Islet of Langerhans (tissue), 1 donor: ENCODE results near the gene BTBD9.
A peak's percentile ranks its signal among the peaks of the same experiment; 100 is the strongest.

ENCODE experiments used
- FAIRE-seq: peaks from one replicate; lab custom pipeline; 2011; peaks lifted over from hg19 to GRCh38; lab: Jason Lieb, UNC

The BTBD9 gene

DNA sequence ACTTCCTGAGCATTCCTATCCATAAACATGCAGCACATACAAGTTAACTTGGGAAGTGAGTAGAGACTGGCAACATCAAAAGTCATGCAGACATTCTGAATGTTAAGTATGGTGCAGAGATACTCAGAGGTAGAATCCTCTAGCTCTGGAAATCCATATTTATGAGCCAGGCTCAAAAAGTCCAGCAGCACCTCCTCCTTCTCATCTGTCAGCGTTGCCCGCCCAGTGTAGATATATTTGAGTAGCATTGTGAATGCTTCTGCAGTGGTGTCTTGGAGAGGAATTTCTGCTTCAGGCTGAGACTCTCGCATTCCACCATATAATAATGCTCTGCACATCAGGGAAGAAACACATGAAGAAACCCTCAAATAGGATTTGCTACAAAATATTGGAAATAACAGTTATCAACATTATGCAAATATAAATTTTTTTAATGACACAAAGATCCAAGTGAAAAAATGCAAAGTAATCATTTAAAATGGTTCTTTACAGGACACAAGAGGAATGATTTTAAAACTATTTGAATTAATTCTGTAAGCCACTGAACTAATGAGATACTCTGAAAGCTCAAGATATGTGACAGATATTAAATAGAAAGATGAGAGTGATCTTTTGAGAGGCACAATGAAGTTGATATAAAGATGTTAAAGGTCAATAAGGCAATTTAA, 45.6 kb downstream of the BTBD9 start:
- no peak for FAIRE-seq

GRCh38 chr6:38593409-38593808, 46.3 kb downstream of the BTBD9 start:
- no peak for FAIRE-seq

DNA sequence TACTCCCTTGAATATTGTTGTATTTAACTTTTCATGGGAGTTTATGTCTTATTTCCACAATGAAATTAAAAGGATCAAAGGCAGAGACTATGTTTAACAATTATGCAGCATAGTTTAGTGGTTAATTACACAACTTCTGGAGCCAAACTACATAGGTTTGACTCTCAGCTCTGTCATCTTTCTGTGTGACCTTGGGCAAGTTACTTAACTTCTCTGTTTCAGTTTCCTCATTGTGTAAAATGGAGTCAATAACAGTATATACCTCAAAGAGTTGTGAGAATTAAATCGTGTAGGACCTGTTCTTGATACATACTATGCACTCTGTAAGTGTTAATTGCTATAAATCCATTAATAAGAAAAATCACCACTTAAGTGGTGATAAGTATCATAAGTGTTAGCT, 48.3 kb downstream of the BTBD9 start:
- no peak for FAIRE-seq

- no peak for FAIRE-seq
Measured at GRCh38 chr6:38589367-38589720, 50.4 kb downstream of the BTBD9 start.

- no peak for FAIRE-seq
Measured at GRCh38 chr6:38588631-38589366, 50.9 kb downstream of the BTBD9 start.

DNA sequence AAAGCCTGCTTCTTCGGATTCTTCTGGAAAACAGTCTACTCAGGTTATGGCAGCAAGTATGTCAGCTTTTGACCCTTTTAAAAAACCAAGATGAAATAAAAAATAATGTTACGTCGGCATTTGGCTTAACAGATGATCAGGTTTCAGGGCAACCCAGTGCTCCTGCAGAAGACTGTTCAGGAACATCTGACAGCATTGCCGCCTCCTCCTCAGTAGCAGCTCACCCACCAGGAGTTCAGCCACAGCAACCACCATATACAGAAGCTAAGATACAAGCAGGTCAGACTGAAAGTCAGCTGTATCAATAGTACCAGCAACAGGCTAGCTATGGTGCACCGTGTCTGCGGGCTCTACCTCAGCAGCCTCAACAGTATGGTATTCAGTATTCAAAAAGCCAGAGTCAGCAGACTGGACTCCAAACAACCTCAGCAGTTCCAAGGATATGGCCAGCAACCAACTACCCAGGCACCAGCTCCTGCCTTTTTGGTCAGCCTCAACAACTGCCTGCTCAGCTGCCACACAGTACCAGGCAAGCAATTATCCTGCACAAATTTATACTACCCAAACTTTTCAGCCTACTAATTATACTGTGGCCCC, 51.9 kb downstream of the BTBD9 start:
- FAIRE-seq: no peak

- no peak for FAIRE-seq
Measured at GRCh38 chr6:38586992-38587391, 52.7 kb downstream of the BTBD9 start.

DNA sequence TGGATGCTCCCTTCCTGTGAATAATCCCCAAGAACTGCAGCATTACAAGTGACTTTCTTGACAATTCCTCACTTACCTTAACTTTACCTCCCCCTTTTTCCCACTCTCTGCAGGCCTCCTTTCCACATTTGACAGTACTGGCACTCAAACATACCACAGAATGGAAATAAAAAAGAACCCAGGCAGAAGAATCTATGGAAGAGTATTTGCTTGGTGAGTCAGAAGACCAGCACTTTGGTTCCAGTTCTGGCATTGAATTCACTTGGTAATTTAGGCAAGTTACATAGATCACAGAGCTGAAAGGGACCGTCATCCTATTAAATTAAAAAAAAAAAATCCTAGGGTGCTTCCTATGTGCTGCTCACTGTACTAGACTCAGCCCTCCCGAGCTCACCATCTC, 55.0 kb downstream of the BTBD9 start:
- no peak for FAIRE-seq

- no peak for FAIRE-seq
Measured at GRCh38 chr6:38583523-38583922, 56.2 kb downstream of the BTBD9 start.

GRCh38 chr6:38580030-38580429, 59.7 kb downstream of the BTBD9 start:
- no peak for FAIRE-seq

- FAIRE-seq: no peak
Measured at GRCh38 chr6:38579010-38579628, 60.6 kb downstream of the BTBD9 start.

DNA sequence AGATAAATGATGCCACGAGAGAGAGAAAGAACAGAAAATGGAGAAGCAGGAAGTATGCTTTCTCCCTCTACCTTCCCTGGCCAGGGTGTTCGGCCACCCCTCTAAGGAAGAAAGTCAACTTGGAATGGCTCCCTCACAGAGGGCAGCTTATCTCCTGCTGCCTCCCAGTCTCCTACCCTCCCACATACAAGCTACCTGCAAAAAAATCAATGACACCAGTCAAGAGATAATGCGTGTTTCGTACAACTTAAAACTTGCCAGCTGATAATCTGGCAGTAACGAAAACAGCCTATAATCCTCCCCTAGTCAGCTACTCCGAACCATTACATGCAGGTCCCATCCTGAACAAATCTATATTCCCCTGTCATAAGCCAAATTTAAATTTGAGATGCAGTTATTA, 61.7 kb downstream of the BTBD9 start:
- no peak for FAIRE-seq

GRCh38 chr6:38577492-38577891, 62.2 kb downstream of the BTBD9 start:
- FAIRE-seq: no peak

DNA sequence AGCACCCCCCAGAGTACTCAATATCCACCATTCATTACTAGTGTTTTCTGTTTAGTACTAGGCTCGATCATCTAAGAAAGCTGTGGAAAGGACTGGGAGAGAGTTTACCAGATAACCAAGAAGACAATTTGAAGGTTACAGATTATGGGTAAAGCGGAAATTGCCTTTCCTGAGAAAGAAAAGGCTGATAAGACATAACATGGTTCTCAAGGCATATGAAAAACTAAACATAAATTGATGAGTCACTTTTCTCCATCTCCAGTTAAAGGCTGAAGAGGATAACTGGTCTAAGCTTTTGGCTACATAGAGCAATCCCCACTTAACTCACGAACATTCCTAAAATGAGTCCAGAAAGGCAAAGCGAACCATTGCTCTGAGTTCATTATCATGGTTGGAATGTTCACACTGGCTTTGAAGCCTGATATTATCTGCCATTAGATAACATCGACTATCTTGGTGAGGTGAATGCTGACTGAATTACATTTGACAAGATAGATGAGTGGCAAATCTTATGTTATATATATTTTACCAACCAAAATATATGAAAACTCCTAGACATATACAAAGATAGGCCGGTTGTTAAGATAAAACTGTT, 65.8 kb downstream of the BTBD9 start:
- FAIRE-seq: no peak

GRCh38 chr6:38572186-38572813, 67.4 kb downstream of the BTBD9 start:
- FAIRE-seq: peak; percentile 80

GRCh38 chr6:38571721-38572120, 68.0 kb downstream of the BTBD9 start:
- FAIRE-seq: no peak

DNA sequence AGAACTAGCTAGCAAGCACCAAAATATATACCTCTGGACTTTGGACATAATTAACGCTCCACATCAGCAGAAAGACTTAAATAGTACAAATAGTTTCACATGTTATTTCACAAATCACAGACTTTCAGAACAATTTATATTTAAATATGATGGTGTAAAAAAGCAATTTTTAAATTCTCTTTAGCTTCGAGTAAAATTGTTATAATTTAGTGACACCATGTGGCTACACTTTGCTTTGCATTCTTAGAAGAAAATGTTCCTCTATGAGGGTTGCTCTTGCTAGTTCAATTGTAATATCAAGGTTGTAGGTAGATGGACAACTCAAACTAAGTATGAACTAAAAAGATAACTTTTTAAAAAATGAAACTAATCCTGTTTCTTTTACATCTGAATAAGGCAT, 69.0 kb downstream of the BTBD9 start:
- FAIRE-seq: peak; percentile 99

DNA sequence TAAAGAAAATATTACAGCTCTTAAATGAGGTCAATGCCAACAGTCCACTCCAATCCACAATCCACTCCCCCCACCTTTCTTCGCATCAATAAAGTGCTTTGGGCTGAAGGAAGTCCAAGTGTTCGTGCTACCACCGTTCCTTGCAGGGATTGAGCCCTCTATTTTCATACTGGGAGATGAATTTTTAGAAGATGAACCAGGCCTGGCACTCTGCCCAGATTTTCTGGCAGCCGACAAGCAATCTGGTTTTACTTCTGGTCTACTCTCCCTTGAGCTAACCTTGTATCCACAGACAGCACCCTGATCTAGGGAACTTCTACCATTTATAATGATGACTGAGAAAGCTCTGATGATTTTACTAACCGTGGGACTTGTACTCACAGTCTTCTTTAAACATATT, 72.3 kb downstream of the BTBD9 start:
- FAIRE-seq: peak; percentile 65

DNA sequence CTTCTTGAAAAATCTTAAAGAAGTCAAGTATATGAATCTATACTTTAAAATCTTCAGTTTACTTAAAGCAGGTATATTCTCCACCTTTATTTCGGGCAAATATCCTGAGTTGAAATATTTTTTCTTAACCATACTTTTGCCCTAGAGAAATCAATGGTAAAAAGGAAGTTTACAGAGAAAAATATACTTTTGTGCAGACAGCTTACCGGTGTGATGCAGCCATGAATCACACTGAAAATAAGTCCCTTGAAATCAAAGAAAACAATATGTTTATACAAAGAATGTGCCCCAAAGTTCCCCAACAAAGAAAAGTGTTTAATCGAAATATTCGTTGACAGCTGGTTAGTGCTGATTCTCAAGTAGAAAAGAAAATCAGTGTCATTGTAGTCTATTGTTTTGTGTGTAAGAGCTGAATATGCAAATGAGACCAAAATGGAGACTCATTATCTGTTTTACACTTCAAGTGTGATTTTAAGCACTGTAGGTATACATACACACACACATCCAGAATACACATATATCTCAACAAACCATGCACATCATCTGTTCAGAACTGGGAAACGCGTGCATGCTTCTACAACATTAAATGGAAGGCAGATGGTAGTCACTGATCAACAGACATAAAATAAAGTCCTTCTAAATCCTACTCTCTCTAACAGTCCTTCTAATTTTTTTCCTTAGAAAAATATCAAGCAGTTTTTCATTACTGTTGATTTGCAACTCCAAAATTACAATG, 73.3 kb downstream of the BTBD9 start:
- FAIRE-seq: no peak

GRCh38 chr6:38564301-38564700, 75.4 kb downstream of the BTBD9 start:
- FAIRE-seq: no peak

- no peak for FAIRE-seq
Measured at GRCh38 chr6:38555606-38556005, 84.1 kb downstream of the BTBD9 start.
